ENCODE measurements around the gene RAB29.

Gene RAB29

GRCh38 chr1:205744403-205744802 lies 30.9 kb downstream of the RAB29 start:
- DNase-seq (ENCODE audit: low read depth), result no peak
- H3K4me3 ChIP-seq (ENCODE audit: low read depth, low read length), result no peak overlapping the region
- no peak for TF ChIP-seq CTCF (IDR thresholded peaks at IDR 0.05; ENCODE audit: insufficient read depth, low read depth, low read length, missing control alignments)

- H3K4me3 ChIP-seq (ENCODE audit: low read depth, low read length), result no peak overlapping the region
- no peak for TF ChIP-seq CTCF (IDR thresholded peaks at IDR 0.05; ENCODE audit: insufficient read depth, low read depth, low read length, missing control alignments)
- no peak for DNase-seq (ENCODE audit: low read depth)
These were observed 31.3 kb downstream of the RAB29 start for GRCh38 chr1:205743977-205744376.

- no peak overlapping the region for H3K4me3 ChIP-seq (ENCODE audit: low read depth, low read length)
- TF ChIP-seq CTCF (IDR thresholded peaks at IDR 0.05; ENCODE audit: insufficient read depth, low read depth, low read length, missing control alignments), result no peak
- no peak for DNase-seq (ENCODE audit: low read depth)
These were observed 33.6 kb downstream of the RAB29 start for GRCh38 chr1:205741681-205742080.

GRCh38 chr1:205739348-205740160 lies 35.7 kb downstream of the RAB29 start:
- H3K4me3 ChIP-seq (ENCODE audit: low read depth, low read length), result no peak overlapping the region
- TF ChIP-seq CTCF (IDR thresholded peaks at IDR 0.05; ENCODE audit: insufficient read depth, low read depth, low read length, missing control alignments), result no peak
- no peak for DNase-seq (ENCODE audit: low read depth)

- H3K4me3 ChIP-seq (ENCODE audit: low read depth, low read length), result no peak overlapping the region
- TF ChIP-seq CTCF (IDR thresholded peaks at IDR 0.05; ENCODE audit: insufficient read depth, low read depth, low read length, missing control alignments), result no peak
- no peak for DNase-seq (ENCODE audit: low read depth)
These were observed 40.1 kb downstream of the RAB29 start for GRCh38 chr1:205735218-205735617.

- H3K4me3 ChIP-seq (ENCODE audit: low read depth, low read length), result no peak overlapping the region
- no peak for TF ChIP-seq CTCF (IDR thresholded peaks at IDR 0.05; ENCODE audit: insufficient read depth, low read depth, low read length, missing control alignments)
- no peak for DNase-seq (ENCODE audit: low read depth)
These were observed 41.7 kb downstream of the RAB29 start for GRCh38 chr1:205733438-205734175.

Data from GM12865 (cell line).